Measurements from ENCODE around the gene MYH1.

DNA sequence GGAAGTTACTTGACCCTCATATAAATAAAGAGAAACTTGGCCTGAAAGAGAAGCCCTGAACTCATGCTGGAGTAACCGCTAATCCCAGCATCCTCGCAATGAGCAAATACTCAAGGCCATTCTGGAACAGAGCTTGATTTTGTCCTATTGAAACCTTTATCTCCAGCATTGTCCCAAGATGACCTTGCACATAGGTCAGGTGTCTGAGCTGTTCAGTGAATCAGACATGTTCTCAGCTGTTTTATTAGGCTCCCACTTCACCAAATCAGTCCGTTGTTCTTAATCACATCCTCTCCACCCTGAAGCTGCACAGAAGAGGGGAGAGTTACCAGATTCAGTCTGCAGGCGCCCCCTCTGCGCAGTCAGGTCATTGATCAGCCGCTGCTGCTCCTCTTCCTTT, 9.1 kb upstream of the MYH1 start:
- TF ChIP-seq EZH2 (IDR thresholded peaks at IDR 0.05; ENCODE audit: insufficient read depth, poor library complexity, severe bottlenecking) (no peak), EZH2phosphoT487 (IDR thresholded peaks at IDR 0.05; ENCODE audit: insufficient read depth, low read depth) (no peak)

Data from GM23248 (cell line).